Prostate gland (tissue), 2 donors: ENCODE data around the gene METTL25B.

Experiments
- CTCF ChIP-seq, 4 experiments: fragments of 200-600 bp in 2 of 4; fragments of 450-650 bp in 2 of 4; sonication (generic) in 2 of 4; IDR thresholded peaks; 1 replicate in 3 of 4; 2 replicates in 1 of 4; pipeline ENCODE4 v1.5.1; 2016 to 2019; ENCODE audit warnings: antibody characterized with exemption in 4 of 4, mild to moderate bottlenecking in 2 of 4, moderate library complexity in 2 of 4
- POLR2A ChIP-seq: fragments of 450-650 bp; IDR thresholded peaks from one replicate; pipeline ENCODE4 v1.6.1; 2016; ENCODE audit warnings: antibody characterized with exemption, mild to moderate bottlenecking
- POLR2AphosphoS5 ChIP-seq: sonication (generic); formaldehyde crosslinking; IDR thresholded peaks from one replicate; pipeline ENCODE4 v1.6.1; 2017; ENCODE audit warnings: antibody characterized with exemption

GRCh38 chr1:156733989-156734584 lies 5.8 kb downstream of the METTL25B start:
- TF ChIP-seq POLR2A (no peak), CTCF (IDR thresholded peaks at IDR 0.05) (no peak), POLR2AphosphoS5 (no peak)
